Neural cell (in vitro differentiated cells): ENCODE measurements around the gene NEDD4L.

Experiments
- CTCF ChIP-seq: fragments of 450-650 bp; IDR thresholded peaks from 2 replicates; pipeline ENCODE4 v1.5.1; 2014; ENCODE audit warnings: antibody characterized with exemption, mild to moderate bottlenecking, moderate library complexity; ENCODE audit not compliant: poor library complexity, severe bottlenecking
- EP300 ChIP-seq: fragments of 450-650 bp; conservative IDR thresholded peaks from 2 replicates; pipeline ENCODE4 v1.6.1; 2014; ENCODE audit warnings: antibody characterized with exemption, mild to moderate bottlenecking, moderate library complexity; ENCODE audit not compliant: poor library complexity, severe bottlenecking
- EZH2 ChIP-seq: fragments of 200-600, 300-800 bp; shearing (Covaris generic), sonication (generic); IDR thresholded peaks from 2 replicates; pipeline ENCODE4 v1.6.1; 2014; ENCODE audit warnings: antibody characterized with exemption, low read length, borderline replicate concordance, mild to moderate bottlenecking; ENCODE audit not compliant: insufficient read depth, poor library complexity, severe bottlenecking
- POLR2AphosphoS5 ChIP-seq: IDR thresholded peaks from 2 replicates; pipeline ENCODE4 v1.6.1; 2012

- TF ChIP-seq CTCF (no peak), EZH2 (no peak), POLR2AphosphoS5 (no peak), EP300 (no peak)
Observed at GRCh38 chr18:58413667-58414628, 369.9 kb downstream of the NEDD4L start.
